Pulmonary artery endothelial cell (primary cell): ENCODE results near the gene ETV5. TPM values are rescaled to one million over a fixed set of nuclear protein-coding genes. Genes with fewer than 3 reads are reported as not detected.

Experiments
- DNase-seq: peaks from one replicate; pipeline ENCODE4 v3.0.0-alpha.2; 2011; ENCODE audit warnings: low read depth, low spot score
- total RNA-seq: library from RNA; depleted of rRNA; stranded (reverse); fragments of >200 nt; gene quantifications from 2 replicates; pipeline ENCODE4 v1.2.3, GENCODE V29; 2014

The ETV5 gene
- 26.8 and 37.2 TPM in 2 replicates for total RNA-seq

GRCh38 chr3:186108941-186109865, at the start of gene ETV5:
ETV5 (minus strand) TSS chr3:186109089; CDS start chr3:186105868, 3,221 bp downstream.
- DNase-seq, result peak; percentile 98

GRCh38 chr3:186154641-186155040, 45.8 kb upstream of the ETV5 start:
- DNase-seq, result no peak

GRCh38 chr3:186152889-186153292, 44.0 kb upstream of the ETV5 start:
- no peak for DNase-seq

- no peak for DNase-seq
Observed at GRCh38 chr3:186152361-186152798, 43.5 kb upstream of the ETV5 start.

GRCh38 chr3:186151077-186151971, 42.4 kb upstream of the ETV5 start:
- DNase-seq, result no peak

- no peak for DNase-seq
Observed at GRCh38 chr3:186150041-186150830, 41.3 kb upstream of the ETV5 start.

- DNase-seq, result no peak
Observed at GRCh38 chr3:186149319-186149960, 40.6 kb upstream of the ETV5 start.

DNA sequence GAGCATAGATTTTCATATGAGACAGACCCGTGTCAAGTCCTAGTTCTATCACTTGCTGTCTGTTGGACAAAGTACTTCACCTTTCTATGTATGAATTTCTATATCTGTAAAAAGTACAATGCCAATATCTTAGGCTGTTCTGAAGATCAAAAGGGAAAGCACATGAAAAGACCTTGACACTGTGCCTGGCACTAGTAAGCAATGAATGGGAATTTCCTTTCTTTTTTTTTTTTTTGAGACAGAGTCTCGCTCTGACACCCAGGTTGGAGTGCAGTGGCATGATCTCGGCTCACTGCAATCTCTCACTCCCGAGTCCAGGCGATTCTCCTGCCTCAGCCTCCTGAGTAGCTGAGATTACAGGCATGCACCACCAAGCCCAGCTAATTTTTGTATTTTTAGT, 35.4 kb upstream of the ETV5 start:
- DNase-seq, result no peak

- DNase-seq, result no peak
Observed at GRCh38 chr3:186143250-186143649, 34.4 kb upstream of the ETV5 start.

DNA sequence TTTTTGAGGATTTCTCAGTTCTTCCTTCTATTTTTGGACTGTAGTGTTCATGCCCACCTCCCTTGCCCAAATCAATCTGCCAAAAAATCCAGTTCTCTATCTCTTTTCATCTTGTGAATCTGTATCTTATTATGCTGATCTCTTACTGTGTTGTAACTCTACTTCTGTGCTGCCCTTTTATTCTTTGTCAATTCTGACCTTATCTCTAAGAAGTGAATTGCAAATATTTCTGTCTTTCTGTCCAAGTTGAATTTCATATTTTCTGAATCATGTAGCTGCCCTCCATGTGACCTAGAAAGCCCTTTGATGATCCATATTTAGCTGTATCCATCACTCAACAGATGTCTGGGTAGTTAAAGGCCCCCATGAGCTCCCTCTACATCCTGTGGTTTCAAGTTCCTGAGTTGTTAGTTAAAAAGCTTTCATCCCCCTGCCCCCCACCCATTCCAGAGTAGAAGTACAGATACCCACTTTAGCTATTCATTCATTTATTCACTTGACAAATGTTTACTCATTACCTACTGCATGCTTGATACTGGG, 33.6 kb upstream of the ETV5 start:
- DNase-seq, result no peak

DNA sequence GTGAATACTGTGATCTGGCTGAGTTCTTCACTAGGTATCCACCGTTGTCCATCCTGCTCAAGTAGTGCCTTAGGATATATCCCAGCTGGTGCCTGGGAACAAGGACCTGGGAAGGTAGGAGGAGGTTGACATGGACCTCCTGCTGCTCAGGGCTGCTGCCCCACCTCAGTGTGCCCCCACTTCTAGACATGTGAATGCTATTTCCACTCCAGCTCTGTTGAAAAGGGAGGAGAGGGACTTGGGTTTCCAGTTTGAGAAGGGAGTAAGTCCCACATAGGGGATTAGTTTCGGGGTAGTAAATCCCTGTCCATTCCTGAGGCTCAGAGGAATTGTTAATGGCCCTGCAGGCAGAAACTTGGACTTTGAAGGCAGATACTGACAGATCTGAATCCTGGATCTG, 32.9 kb upstream of the ETV5 start:
- DNase-seq, result no peak

- DNase-seq, result no peak
Observed at GRCh38 chr3:186138272-186138981, 29.5 kb upstream of the ETV5 start.

GRCh38 chr3:186137051-186137685, 28.3 kb upstream of the ETV5 start:
- DNase-seq, result no peak

DNA sequence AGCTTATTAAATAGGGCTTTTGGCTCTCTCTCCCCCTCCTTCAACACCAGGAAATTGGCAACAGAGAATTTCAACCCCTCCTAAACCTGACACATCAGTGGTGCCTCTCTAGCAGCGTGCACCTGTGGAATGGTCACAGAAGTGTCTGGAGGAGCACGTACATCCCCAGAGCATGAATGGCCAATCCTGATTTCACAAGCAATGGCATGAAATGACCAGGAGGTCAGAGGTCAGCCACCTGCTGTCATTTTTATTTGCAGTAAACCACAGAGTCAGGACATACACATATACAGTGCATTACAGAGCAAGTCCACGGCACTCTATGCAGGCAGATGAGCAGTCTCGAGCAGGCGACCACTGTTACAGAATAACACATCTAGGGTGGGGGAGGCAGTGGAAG, 25.1 kb upstream of the ETV5 start:
- DNase-seq, result no peak

DNA sequence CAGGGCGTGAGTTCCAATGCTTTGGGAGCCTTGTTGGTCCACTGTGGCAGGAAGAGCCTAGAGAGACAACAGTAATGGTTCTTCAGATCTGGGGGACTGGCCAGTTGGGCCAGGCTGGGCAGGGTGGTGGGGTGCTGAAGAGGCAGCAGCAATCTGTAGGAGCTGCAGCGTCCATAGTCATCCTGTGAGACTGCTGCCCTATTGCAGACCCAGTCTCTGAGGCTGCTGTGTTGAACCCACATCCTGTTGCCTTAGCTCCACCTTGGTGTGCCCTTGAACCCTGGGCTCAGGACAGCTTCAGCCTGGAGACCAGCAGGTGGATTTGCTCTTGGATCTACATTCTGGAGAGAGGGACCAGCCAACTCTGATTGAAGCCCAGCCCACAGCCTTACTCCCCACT, 23.6 kb upstream of the ETV5 start:
- DNase-seq, result no peak

DNA sequence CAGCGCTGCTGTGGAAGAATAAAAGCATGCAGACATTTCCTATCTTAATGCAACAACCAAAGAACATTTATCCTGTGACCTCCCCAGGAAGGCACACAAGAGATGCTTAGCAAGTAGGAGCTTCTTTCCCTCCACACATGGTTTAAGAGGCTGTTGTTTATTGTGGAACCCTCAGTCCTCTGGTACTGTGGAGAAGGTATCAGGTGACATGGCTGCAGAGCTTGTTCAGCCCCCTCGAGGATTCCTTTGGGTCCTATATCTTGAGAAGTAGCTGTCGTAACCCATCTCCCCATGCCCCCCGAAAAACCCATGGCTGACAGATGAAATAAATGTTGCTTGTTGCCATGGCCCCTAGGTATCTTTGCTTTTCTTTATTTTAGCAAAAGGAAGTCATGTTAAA, 20.3 kb upstream of the ETV5 start:
- no peak for DNase-seq

GRCh38 chr3:186128158-186128557, 19.3 kb upstream of the ETV5 start:
- no peak for DNase-seq

DNA sequence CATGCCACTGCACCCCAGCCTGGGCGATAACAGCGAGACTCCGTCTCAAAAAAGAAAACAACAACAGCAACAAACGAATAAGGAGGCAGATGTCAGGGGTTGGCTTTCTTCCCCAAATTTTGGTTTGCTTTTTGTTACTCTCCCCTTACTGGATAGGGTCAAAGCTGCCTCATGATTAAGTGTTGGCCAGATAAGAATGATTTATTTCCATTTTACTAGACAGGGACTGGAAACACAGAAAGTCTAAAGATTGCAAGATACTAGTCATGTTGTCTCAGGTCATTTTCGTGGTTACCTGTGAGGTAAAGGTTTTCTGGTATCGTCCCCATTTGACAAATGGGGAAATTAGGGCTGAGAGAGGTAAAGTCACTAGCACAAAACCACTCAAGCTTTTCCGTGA, 18.6 kb upstream of the ETV5 start:
- no peak for DNase-seq

GRCh38 chr3:186125118-186125517, 16.2 kb upstream of the ETV5 start:
- DNase-seq, result no peak
